Measurements from ENCODE around the gene CDK5R2. TPM values are rescaled to one million over a fixed set of nuclear protein-coding genes. Genes with fewer than 3 reads are reported as not detected.

CDK5R2 gene
- total RNA-seq, 2 donors from 2014 or later: not detected

GRCh38 chr2:218999021-218999880 lies 39.8 kb downstream of the CDK5R2 start:
- peaks cover 15% of the 10 kb centered on the region for H3K4me1 ChIP-seq (replicated peaks)
- TF ChIP-seq POLR2A (IDR thresholded peaks at IDR 0.05) (no peak), POLR2AphosphoS5 (IDR thresholded peaks at IDR 0.05) (no peak)

GRCh38 chr2:218999881-219000568 lies 40.6 kb downstream of the CDK5R2 start:
- H3K27ac ChIP-seq: peak overlapping the region; percentile 93 to 95
- intact Hi-C loops (cut with DNase I): no loop called here
- no peaks in the 10 kb centered on the region for H3K9me3 ChIP-seq
- H3K4me1 ChIP-seq (replicated peaks): peaks cover 15% of the 10 kb centered on the region
- H3K4me3 ChIP-seq: no peak overlapping the region
- TF ChIP-seq POLR2AphosphoS5 (IDR thresholded peaks at IDR 0.05): no peak
- TF ChIP-seq POLR2A (IDR thresholded peaks at IDR 0.05): no peak
- no peak for TF ChIP-seq CTCF (IDR thresholded peaks at IDR 0.05)
- DNase-seq (ENCODE audit: low spot score): no peak
- WGBS: 36% methylated on average over 9 of the region's 9 CpGs
- H3K36me3 ChIP-seq: no peaks in the 10 kb centered on the region
- H3K27me3 ChIP-seq (replicated peaks; ENCODE audit: insufficient read depth): no peaks in the 10 kb centered on the region

More at GRCh38 chr2:218999021-218999880, 39.8 kb downstream of the CDK5R2 start:
- Histone ChIP-seq H3K27me3 (replicated peaks; ENCODE audit: insufficient read depth) (no peaks in the 10 kb centered on the region), H3K36me3 (no peaks in the 10 kb centered on the region), H3K4me3 (no peak overlapping the region), H3K27ac (peak overlapping the region; percentile 93 to 95), H3K9me3 (no peaks in the 10 kb centered on the region)
- 61% methylated on average over 10 of the region's 10 CpGs for WGBS
- no peak for DNase-seq (ENCODE audit: low spot score)
- intact Hi-C loops (cut with DNase I): no loop called here

- H3K27ac ChIP-seq: peak overlapping the region; percentile 93 to 95
- no peak for TF ChIP-seq POLR2A (IDR thresholded peaks at IDR 0.05)
- H3K9me3 ChIP-seq: no peaks in the 10 kb centered on the region
- DNase-seq (ENCODE audit: low spot score): no peak
- intact Hi-C loops (cut with DNase I): no loop called here
- no peaks in the 10 kb centered on the region for H3K36me3 ChIP-seq
- peak overlapping the region; percentile 38 to 53 for H3K4me3 ChIP-seq
- 36% methylated on average over 8 of the region's 8 CpGs for WGBS
- H3K4me1 ChIP-seq (replicated peaks): peaks cover 15% of the 10 kb centered on the region
- no peaks in the 10 kb centered on the region for H3K27me3 ChIP-seq (replicated peaks; ENCODE audit: insufficient read depth)
Observed at GRCh38 chr2:219000569-219000960, 41.1 kb downstream of the CDK5R2 start.

- Histone ChIP-seq H3K36me3 (no peaks in the 10 kb centered on the region), H3K27me3 (replicated peaks; ENCODE audit: insufficient read depth) (no peaks in the 10 kb centered on the region), H3K9me3 (no peaks in the 10 kb centered on the region), H3K4me3 (peak overlapping the region; percentile 38 to 53), H3K4me1 (replicated peaks) (peaks cover 15% of the 10 kb centered on the region), H3K27ac (peak overlapping the region; percentile 93 to 95)
- intact Hi-C loops (cut with DNase I): no loop called here
- no peak for DNase-seq (ENCODE audit: low spot score)
- TF ChIP-seq POLR2A (IDR thresholded peaks at IDR 0.05): no peak
- TF ChIP-seq CTCF (IDR thresholded peaks at IDR 0.05): no peak
- no peak for TF ChIP-seq POLR2AphosphoS5 (IDR thresholded peaks at IDR 0.05)
- 19% methylated on average over 26 of the region's 26 CpGs for WGBS
Observed at GRCh38 chr2:219001100-219001576, 41.7 kb downstream of the CDK5R2 start.

- peak; percentile 93 for DNase-seq (ENCODE audit: low spot score)
- intact Hi-C loops (cut with DNase I): no loop called here
- under 1% methylated on average over 54 of the region's 70 CpGs for WGBS
- H3K36me3 ChIP-seq: no peaks in the 10 kb centered on the region
- no peaks in the 10 kb centered on the region for H3K27me3 ChIP-seq (replicated peaks; ENCODE audit: insufficient read depth)
- peak overlapping the region; percentile 93 to 95 for H3K27ac ChIP-seq
- H3K4me3 ChIP-seq: peak overlapping the region; percentile 38 to 53
- H3K4me1 ChIP-seq (replicated peaks): peaks cover 10% of the 10 kb centered on the region
- no peaks in the 10 kb centered on the region for H3K9me3 ChIP-seq
- peak; percentile 82 for TF ChIP-seq POLR2AphosphoS5 (IDR thresholded peaks at IDR 0.05)
- TF ChIP-seq POLR2A (IDR thresholded peaks at IDR 0.05): peak; percentile 78
- no peak for TF ChIP-seq CTCF (IDR thresholded peaks at IDR 0.05)
Observed at GRCh38 chr2:219001577-219002394, 42.3 kb downstream of the CDK5R2 start.

Data from prostate gland (tissue), 2 donors.